IMR-90 (cell line): ENCODE measurements around the gene CCNL2. TPM values are rescaled to one million over a fixed set of nuclear protein-coding genes. Genes with fewer than 3 reads are reported as not detected.

Experiments used
- ATAC-seq: fragments of 200-7000 bp; cut with Tn5 transposase; 2 replicates; pipeline ENCODE4 v1.9.1; 2020; ENCODE audit warnings: low read depth, mild to moderate bottlenecking, moderate library complexity
- BruUV-seq: library from RNA; stranded (reverse); fragments of 400-500 nt; replicated peaks from 2 replicates; lab custom pipeline; 2021; lab: Mats Ljungman, UMichigan
- CTCF ChIA-PET: fragments of 300-600 bp; formaldehyde crosslinking; extraction: SDS; loops from one replicate; lab custom pipeline; 2021; ENCODE audit warnings: antibody characterized with exemption; lab: Yijun Ruan, JAX
- POLR2A ChIA-PET: fragments of 300-600 bp; sonication (Branson Sonifier 250); formaldehyde crosslinking; loops from one replicate; lab custom pipeline; 2022; ENCODE audit warnings: antibody characterized with exemption; ENCODE audit not compliant: unreplicated experiment; lab: Charles Lee
- DNase-seq: peaks from one replicate; pipeline ENCODE4 v3.0.0; 2013
- H2AFZ ChIP-seq: replicated peaks from 2 replicates; pipeline ENCODE3; 2013; ENCODE audit warnings: low read length, mild to moderate bottlenecking; ENCODE audit not compliant: poor library complexity
- H2AK5ac ChIP-seq: 2 replicates; pipeline ENCODE4 v1.6.1; 2013; ENCODE audit warnings: low read depth, low read length, inconsistent platforms
- H2AK9ac ChIP-seq: replicated peaks from 2 replicates; pipeline ENCODE3; 2013; ENCODE audit warnings: mild to moderate bottlenecking, low read depth, low read length, moderate library complexity; ENCODE audit not compliant: poor library complexity
- H2BK120ac ChIP-seq: 2 replicates; pipeline ENCODE4 v1.6.1; 2013; ENCODE audit warnings: low read depth, low read length, inconsistent platforms
- H2BK15ac ChIP-seq: 3 replicates; pipeline ENCODE4 v1.6.1; 2013; ENCODE audit warnings: low read depth, low read length, inconsistent platforms
- H2BK20ac ChIP-seq: 2 replicates; pipeline ENCODE4 v1.6.1; 2013; ENCODE audit warnings: low read depth, mild to moderate bottlenecking, inconsistent platforms, low read length, moderate library complexity
- H2BK5ac ChIP-seq: 2 replicates; pipeline ENCODE4 v1.6.1; 2013; ENCODE audit warnings: mild to moderate bottlenecking, low read depth, low read length, inconsistent platforms; ENCODE audit not compliant: poor library complexity, severe bottlenecking
- H3K14ac ChIP-seq: replicated peaks from 2 replicates; pipeline ENCODE4 v1.6.1; 2013; ENCODE audit warnings: low read depth, low read length, inconsistent platforms
- H3K18ac ChIP-seq: 2 replicates; pipeline ENCODE4 v1.6.1; 2013; ENCODE audit warnings: low read depth, low read length, control low read depth
- H3K23ac ChIP-seq: 2 replicates; pipeline ENCODE4 v1.6.1; 2013; ENCODE audit warnings: low read depth, low read length, inconsistent platforms
- H3K27ac ChIP-seq: 2 replicates; pipeline ENCODE4 v1.5.1; 2013; ENCODE audit warnings: mild to moderate bottlenecking, control low read depth, low read length; ENCODE audit not compliant: insufficient read depth
- H3K27me3 ChIP-seq: 2 replicates; pipeline ENCODE4 v1.6.1; 2013; ENCODE audit warnings: low read length; ENCODE audit not compliant: control insufficient read depth, insufficient read depth
- H3K36me3 ChIP-seq: 2 replicates; pipeline ENCODE4 v1.6.1; 2013; ENCODE audit warnings: low read length, mixed read lengths; ENCODE audit not compliant: control insufficient read depth, insufficient read depth
- H3K4ac ChIP-seq: 2 replicates; pipeline ENCODE4 v1.6.1; 2013; ENCODE audit warnings: low read depth, low read length, inconsistent platforms
- H3K4me1 ChIP-seq: 2 replicates; pipeline ENCODE4 v1.6.1; 2013; ENCODE audit warnings: low read length, mixed read lengths; ENCODE audit not compliant: control insufficient read depth, insufficient read depth
- H3K4me2 ChIP-seq: 2 replicates; pipeline ENCODE4 v1.6.1; 2013; ENCODE audit warnings: low read depth, mild to moderate bottlenecking, control low read depth, low read length, moderate library complexity
- H3K4me3 ChIP-seq: 2 replicates; pipeline ENCODE4 v1.5.1; 2013; ENCODE audit warnings: low read depth, mild to moderate bottlenecking, control low read depth, low read length, moderate library complexity; ENCODE audit not compliant: insufficient read depth
- H3K56ac ChIP-seq: 2 replicates; pipeline ENCODE4 v1.6.1; 2013; ENCODE audit warnings: low read length, inconsistent platforms; ENCODE audit not compliant: insufficient read depth; ENCODE audit errors: extremely low read depth
- H3K79me1 ChIP-seq, 2 experiments: 2 replicates each; pipeline ENCODE4 v1.6.1; 2013; ENCODE audit warnings: low read length in 2 of 2, inconsistent platforms in 1 of 2, low read depth in 1 of 2
- H3K9ac ChIP-seq: 2 replicates; pipeline ENCODE4 v1.6.1; 2013; ENCODE audit warnings: low read depth, low read length, control low read depth
- H3K9me1 ChIP-seq: 2 replicates; pipeline ENCODE4 v1.6.1; 2013; ENCODE audit warnings: low read length, inconsistent platforms; ENCODE audit not compliant: insufficient read depth
- H3K9me3 ChIP-seq: 2 replicates; pipeline ENCODE4 v1.6.1; 2013; ENCODE audit warnings: low read length; ENCODE audit not compliant: control insufficient read depth, insufficient read depth
- H4K20me1 ChIP-seq: 2 replicates; pipeline ENCODE4 v1.6.1; 2013; ENCODE audit warnings: low read length, inconsistent platforms; ENCODE audit not compliant: insufficient read depth
- H4K5ac ChIP-seq: 2 replicates; pipeline ENCODE4 v1.6.1; 2013; ENCODE audit warnings: mild to moderate bottlenecking, low read depth, low read length, control low read depth
- H4K8ac ChIP-seq, 2 experiments: 2 replicates each; pipeline ENCODE4 v1.6.1; 2013; ENCODE audit warnings: low read depth in 2 of 2, low read length in 2 of 2, control low read depth in 1 of 2, inconsistent platforms in 1 of 2
- H4K91ac ChIP-seq: 2 replicates; pipeline ENCODE4 v1.6.1; 2013; ENCODE audit warnings: low read depth, low read length, inconsistent platforms; ENCODE audit not compliant: insufficient read depth
- BHLHE40 ChIP-seq: fragments of 150-350 bp; IDR thresholded peaks from 2 replicates; pipeline ENCODE4 v1.6.1; 2016; ENCODE audit warnings: mild to moderate bottlenecking, low read depth, low read length
- CEBPB ChIP-seq: IDR thresholded peaks from 2 replicates; pipeline ENCODE4 v1.6.1; 2012; ENCODE audit warnings: low read depth, low read length, improper control_type of control experiment
- MAZ ChIP-seq: IDR thresholded peaks from 2 replicates; pipeline ENCODE4 v1.6.1; 2012; ENCODE audit warnings: low read depth, mild to moderate bottlenecking, low read length, improper control_type of control experiment, moderate library complexity, borderline replicate concordance
- RCOR1 ChIP-seq: IDR thresholded peaks from 2 replicates; pipeline ENCODE4 v1.6.1; 2012; ENCODE audit warnings: mild to moderate bottlenecking, low read length, improper control_type of control experiment; ENCODE audit not compliant: insufficient replicate concordance
- SMC3 ChIP-seq: fragments of 150-350 bp; IDR thresholded peaks from 2 replicates; pipeline ENCODE4 v1.6.1; 2016; ENCODE audit warnings: low read depth, mild to moderate bottlenecking, antibody characterized with exemption, low read length, moderate library complexity
- WGBS, 2 experiments: methylation state at CpG; one replicate each; pipeline versions ENCODE4 v1.1.5 to v1.1.7; 2013; ENCODE audit warnings: missing lambda C conversion rate in 2 of 2; ENCODE audit not compliant: insufficient read length in 1 of 2; ENCODE audit errors: extremely low coverage in 2 of 2; 5-methylcytosine and 5-hydroxymethylcytosine counted together
- dilution Hi-C: fragments of 300-500 bp; cut with HindIII; formaldehyde crosslinking; loops from one replicate; pipeline ENCODE4 v1.14.3; 2018; ENCODE audit warnings: low sequenced_read_pairs; ENCODE audit not compliant: unreplicated experiment
- in situ Hi-C: fragments of 300-500 bp; cut with MboI; formaldehyde crosslinking; loops from 3 replicates; pipeline ENCODE4 v1.14.3; 2019; ENCODE audit warnings: low sequenced_read_pairs, inconsistent platforms, mixed read lengths
- intact Hi-C: fragments of 100-400 bp; cut with micrococcal nuclease; formaldehyde crosslinking; loops from 2 replicates; pipeline ENCODE4 v1.10.0; 2022
- polyA plus RNA-seq, 3 experiments: library from polyadenylated mRNA; depleted of rRNA; stranded (reverse); fragments of >200 nt; gene quantifications; 2 replicates each; pipeline ENCODE4 v1.2.3, GENCODE V29; 2012; ENCODE audit warnings: low replicate concordance in 1 of 3
- total RNA-seq: library from RNA; depleted of rRNA; stranded (reverse); fragments of >200 nt; gene quantifications from 2 replicates; pipeline ENCODE4 v1.2.3, GENCODE V29; 2012
- TF ChIP-seq, protein P1 (sequence below): conservative IDR thresholded peaks from 2 replicates; pipeline ENCODE4 v1.5.1; 2012; ENCODE audit warnings: mild to moderate bottlenecking, low read depth, low read length, improper control_type of control experiment
- TF ChIP-seq, protein P2 (sequence below): fragments of 150-350 bp; IDR thresholded peaks from 2 replicates; pipeline ENCODE4 v1.6.1; 2016; ENCODE audit warnings: low read depth, mild to moderate bottlenecking, low read length, moderate library complexity, borderline replicate concordance

Gene CCNL2
- total and polyA plus RNA-seq, 2 of the 4 experiments (the other 2 are of a cell fraction), result 53.9 to 239 TPM

DNA sequence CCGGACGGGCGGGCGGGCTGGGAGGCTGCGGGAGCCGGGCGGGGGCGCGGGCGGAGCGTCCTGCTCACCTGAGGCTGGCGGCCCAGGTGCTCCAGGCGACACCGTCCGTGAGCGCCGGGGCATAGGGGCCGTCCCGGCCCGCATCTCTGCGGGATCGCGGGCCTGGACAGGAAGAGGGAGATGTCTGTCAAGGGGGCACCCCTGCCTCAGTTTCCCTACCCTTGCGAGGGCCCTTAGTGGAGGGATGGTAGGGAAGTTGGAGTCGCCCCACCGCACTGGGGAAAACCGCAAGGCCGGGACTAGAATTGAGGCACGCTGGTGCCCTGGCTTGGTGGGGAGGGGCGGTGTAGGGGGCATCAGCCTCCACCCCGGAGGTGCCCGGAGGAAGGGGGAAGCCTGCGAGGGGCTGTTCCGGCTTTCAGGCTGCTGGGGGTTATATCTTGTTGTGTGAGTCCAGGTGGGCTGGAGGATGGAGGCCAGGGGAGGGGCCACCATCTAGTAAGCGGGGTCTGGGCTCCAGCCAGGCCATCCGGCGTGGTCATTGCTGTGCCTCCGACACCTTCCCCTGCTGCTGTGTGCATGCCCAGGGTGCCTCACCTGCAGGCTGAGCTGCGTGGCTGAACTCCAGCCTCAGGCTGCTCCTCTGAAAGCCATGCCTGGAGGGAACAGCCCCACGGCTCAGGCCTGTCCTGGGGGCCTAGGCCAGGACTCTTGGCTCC, 36.9 kb upstream of the CCNL2 start:
- Histone ChIP-seq H2AK9ac (peak overlapping the region; percentile 37), H3K4me2 (peak overlapping the region; percentile 71), H3K9me1 (0 out of 2 replicates have a peak, but pooled peaks cover 7% of the 10 kb centered on the region), H3K4me1 (peaks cover 16% of the 10 kb centered on the region; the same call in 1 of the 2 replicates), H2BK20ac (no peak overlapping the region), H3K27me3 (no peaks in the 10 kb centered on the region; the same call in 1 of the 2 replicates), H4K91ac (no peak overlapping the region), H2AK5ac (no peak overlapping the region), H2AFZ (peak overlapping the region; percentile 92), H3K4ac (no peak overlapping the region), H2BK5ac (no peak overlapping the region), H2BK120ac (no peak overlapping the region), H2BK15ac (no peak overlapping the region), H4K8ac (no peak overlapping the region; a peak in 1 of 4 replicates), H3K4me3 (peak overlapping the region; percentile 57), H4K5ac (no peak overlapping the region), H3K36me3 (no peaks in the 10 kb centered on the region), H4K20me1 (no peaks in the 10 kb centered on the region), H3K18ac (no peak overlapping the region), H3K14ac (no peak overlapping the region), H3K79me1 (0 out of 4 replicates have a peak, but pooled peaks cover 0 to 3% of the 10 kb centered on the region in 2 experiments), H3K9me3 (no peaks in the 10 kb centered on the region), H3K23ac (peak overlapping the region; percentile 38; the same call in 1 of the 2 replicates), H3K27ac (no peak overlapping the region), H3K56ac (no peak overlapping the region), H3K9ac (no peak overlapping the region)
- BruUV-seq, result no TSS peak
- ChIA-PET CTCF (no interaction called here), POLR2A (no interaction called here)
- dilution Hi-C loops (no loop called here), in situ Hi-C loops (no loop called here), intact Hi-C loops (no loop called here)
- no peak for DNase-seq
- TF ChIP-seq SMC3, result no peak
- no peak for TF ChIP-seq BHLHE40
- no peak for TF ChIP-seq MAZ
- TF ChIP-seq, protein P1, sequence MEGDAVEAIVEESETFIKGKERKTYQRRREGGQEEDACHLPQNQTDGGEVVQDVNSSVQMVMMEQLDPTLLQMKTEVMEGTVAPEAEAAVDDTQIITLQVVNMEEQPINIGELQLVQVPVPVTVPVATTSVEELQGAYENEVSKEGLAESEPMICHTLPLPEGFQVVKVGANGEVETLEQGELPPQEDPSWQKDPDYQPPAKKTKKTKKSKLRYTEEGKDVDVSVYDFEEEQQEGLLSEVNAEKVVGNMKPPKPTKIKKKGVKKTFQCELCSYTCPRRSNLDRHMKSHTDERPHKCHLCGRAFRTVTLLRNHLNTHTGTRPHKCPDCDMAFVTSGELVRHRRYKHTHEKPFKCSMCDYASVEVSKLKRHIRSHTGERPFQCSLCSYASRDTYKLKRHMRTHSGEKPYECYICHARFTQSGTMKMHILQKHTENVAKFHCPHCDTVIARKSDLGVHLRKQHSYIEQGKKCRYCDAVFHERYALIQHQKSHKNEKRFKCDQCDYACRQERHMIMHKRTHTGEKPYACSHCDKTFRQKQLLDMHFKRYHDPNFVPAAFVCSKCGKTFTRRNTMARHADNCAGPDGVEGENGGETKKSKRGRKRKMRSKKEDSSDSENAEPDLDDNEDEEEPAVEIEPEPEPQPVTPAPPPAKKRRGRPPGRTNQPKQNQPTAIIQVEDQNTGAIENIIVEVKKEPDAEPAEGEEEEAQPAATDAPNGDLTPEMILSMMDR, result no peak
- TF ChIP-seq RCOR1, result no peak
- no peak for TF ChIP-seq CEBPB
- TF ChIP-seq, protein P2, sequence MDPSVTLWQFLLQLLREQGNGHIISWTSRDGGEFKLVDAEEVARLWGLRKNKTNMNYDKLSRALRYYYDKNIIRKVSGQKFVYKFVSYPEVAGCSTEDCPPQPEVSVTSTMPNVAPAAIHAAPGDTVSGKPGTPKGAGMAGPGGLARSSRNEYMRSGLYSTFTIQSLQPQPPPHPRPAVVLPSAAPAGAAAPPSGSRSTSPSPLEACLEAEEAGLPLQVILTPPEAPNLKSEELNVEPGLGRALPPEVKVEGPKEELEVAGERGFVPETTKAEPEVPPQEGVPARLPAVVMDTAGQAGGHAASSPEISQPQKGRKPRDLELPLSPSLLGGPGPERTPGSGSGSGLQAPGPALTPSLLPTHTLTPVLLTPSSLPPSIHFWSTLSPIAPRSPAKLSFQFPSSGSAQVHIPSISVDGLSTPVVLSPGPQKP, result no peak
- WGBS, 2 experiments, result 62% methylated on average over 11 of the region's 40 CpGs; no CpG with 5 or more reads in 1 of the 2 experiments
- no peak for ATAC-seq
